Measurements from ENCODE around the gene MYL9. TPM values are rescaled to one million over a fixed set of nuclear protein-coding genes. Genes with fewer than 3 reads are reported as not detected.
"Not testable (repeated sequence)": the region's sequence is repeated elsewhere in the genome, so short reads cannot be mapped to it uniquely, and the experiment has no call there.

MYL9 gene
- total RNA-seq, 1 experiment from 2014 or later: 49.3 TPM

DNA sequence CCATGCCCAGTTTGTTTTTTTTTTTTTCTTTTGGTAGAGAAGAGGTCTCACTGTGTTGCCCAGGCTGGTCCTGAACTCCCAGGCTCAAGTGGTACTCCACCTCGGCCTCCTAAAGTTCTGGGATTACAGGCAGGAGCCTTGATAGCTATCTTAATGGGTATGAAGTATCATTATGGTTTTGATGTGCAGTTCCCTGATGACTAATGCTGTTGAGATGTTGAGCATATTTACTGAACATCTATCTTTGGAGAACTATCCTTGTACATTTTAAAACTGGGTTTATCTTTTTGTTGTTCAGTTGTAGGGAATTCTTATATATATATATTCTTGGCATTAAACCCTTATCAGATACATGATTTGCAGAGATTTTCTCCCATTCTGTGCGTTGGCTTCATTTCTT lies 21.4 kb upstream of the MYL9 start (continued):
- TF ChIP-seq, protein P1, sequence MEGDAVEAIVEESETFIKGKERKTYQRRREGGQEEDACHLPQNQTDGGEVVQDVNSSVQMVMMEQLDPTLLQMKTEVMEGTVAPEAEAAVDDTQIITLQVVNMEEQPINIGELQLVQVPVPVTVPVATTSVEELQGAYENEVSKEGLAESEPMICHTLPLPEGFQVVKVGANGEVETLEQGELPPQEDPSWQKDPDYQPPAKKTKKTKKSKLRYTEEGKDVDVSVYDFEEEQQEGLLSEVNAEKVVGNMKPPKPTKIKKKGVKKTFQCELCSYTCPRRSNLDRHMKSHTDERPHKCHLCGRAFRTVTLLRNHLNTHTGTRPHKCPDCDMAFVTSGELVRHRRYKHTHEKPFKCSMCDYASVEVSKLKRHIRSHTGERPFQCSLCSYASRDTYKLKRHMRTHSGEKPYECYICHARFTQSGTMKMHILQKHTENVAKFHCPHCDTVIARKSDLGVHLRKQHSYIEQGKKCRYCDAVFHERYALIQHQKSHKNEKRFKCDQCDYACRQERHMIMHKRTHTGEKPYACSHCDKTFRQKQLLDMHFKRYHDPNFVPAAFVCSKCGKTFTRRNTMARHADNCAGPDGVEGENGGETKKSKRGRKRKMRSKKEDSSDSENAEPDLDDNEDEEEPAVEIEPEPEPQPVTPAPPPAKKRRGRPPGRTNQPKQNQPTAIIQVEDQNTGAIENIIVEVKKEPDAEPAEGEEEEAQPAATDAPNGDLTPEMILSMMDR (IDR thresholded peaks at IDR 0.05 in 2 of 3, conservative IDR thresholded peaks at IDR 0.05 in 1 of 3; ENCODE audit: borderline replicate concordance in 1 of 3, insufficient read depth in 1 of 3, low read depth in 2 of 3, low read length in 2 of 3): no peak
- TF ChIP-seq ELF1 (IDR thresholded peaks at IDR 0.05; ENCODE audit: borderline replicate concordance, low read depth): no peak
- TF ChIP-seq CEBPB (IDR thresholded peaks at IDR 0.05; ENCODE audit: low read depth): no peak
- TF ChIP-seq FOSL1 (IDR thresholded peaks at IDR 0.05; ENCODE audit: low read depth): no peak

DNA sequence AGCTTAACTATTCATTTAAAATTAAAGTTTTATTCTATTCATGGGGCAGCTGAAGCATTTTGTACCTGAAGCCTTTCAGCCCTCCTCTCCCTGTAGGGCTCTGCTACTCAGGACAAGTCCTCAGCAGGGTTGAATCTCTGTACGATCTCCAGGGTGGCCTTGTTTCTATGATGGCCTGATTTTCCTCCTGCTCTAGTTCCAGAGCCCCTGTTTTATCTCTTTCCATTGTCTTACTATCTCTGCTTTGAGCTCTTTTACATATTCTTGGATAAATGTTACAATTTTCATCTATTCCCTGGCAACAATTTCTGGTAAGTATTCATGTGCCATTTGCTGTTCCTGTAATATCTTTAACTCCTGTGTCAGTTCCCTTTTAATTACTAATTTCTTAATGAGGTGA lies 19.8 kb upstream of the MYL9 start:
- H3K9me2 ChIP-seq (ENCODE audit: insufficient read depth): no peaks in the 10 kb centered on the region
- no peak for TF ChIP-seq RAD21 (IDR thresholded peaks at IDR 0.05; ENCODE audit: low read depth)
- intact Hi-C loops (cut with micrococcal nuclease): no loop called here
- H3K9me3 ChIP-seq (ENCODE audit: control insufficient read depth in 1 of 2, insufficient read depth in 1 of 2, low read depth in 1 of 2, low read length in 2 of 2): no peaks in the 10 kb centered on the region
- POLR2A ChIA-PET: no interaction called here
- no peaks in the 10 kb centered on the region for H3K79me2 ChIP-seq (ENCODE audit: insufficient read depth, low read length)
- H3K9ac ChIP-seq (ENCODE audit: low read length): no peak overlapping the region
- ATAC-seq: no peak
- BruUV-seq (replicated peaks): no TSS peak
- H4K20me1 ChIP-seq (ENCODE audit: insufficient read depth): no peaks in the 10 kb centered on the region
- DNase-seq (ENCODE audit: low read depth, low spot score): no peak
- H3K4me1 ChIP-seq (ENCODE audit: control insufficient read depth in 1 of 2, insufficient read depth in 2 of 2, low read length in 2 of 2): no peaks in the 10 kb centered on the region
- no peak overlapping the region for H2AFZ ChIP-seq (ENCODE audit: low read depth, low read length, poor library complexity, severe bottlenecking)
- H3K36me3 ChIP-seq (ENCODE audit: control insufficient read depth in 1 of 2, insufficient read depth in 2 of 2, low read length in 2 of 2): peaks cover 0 to 8% of the 10 kb centered on the region in 2 experiments; a peak in 3 of 4 replicates
- H3K4me3 ChIP-seq (replicated peaks in 1 of 2; ENCODE audit: low read depth in 1 of 2, low read length in 2 of 2): no peak overlapping the region
- no peak overlapping the region for H3K4me2 ChIP-seq (ENCODE audit: low read length)
- CTCF ChIA-PET: interaction anchor here (1.1 kb wide), 1 partner anchor 207 kb away, joined by 3 read pairs; no protein-coding TSS in a partner anchor
- no peak overlapping the region for H3K27ac ChIP-seq (ENCODE audit: low read depth, low read length)
- RAD21 ChIA-PET (ENCODE audit: low non-redundant PET in 1 of 2, low total read pairs in 2 of 2, uncharacterized antibody in 2 of 2, unreplicated experiment in 2 of 2): no interaction called here
- no peaks in the 10 kb centered on the region for H3K27me3 ChIP-seq (ENCODE audit: insufficient read depth, low read length)

DNA sequence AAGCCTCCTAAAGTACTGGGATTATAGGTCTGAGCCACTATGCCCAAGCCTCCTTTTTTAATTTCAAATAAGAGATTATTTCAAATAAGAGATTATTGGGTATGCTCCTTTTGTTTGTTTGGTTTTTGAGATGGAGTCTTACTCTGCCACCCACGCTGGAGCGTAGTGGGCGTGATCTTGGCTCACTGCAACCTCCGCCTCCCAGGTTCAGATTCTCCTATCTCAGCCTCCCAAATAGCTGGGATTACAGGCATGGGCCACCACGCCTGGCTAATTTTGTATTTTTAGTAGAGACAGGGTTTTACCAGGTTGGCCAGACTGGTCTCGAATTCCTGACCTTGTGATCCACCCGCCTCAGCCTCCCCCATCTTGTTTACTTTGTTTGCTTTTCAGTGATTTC lies 18.9 kb upstream of the MYL9 start:
- H3K9me3 ChIP-seq (ENCODE audit: control insufficient read depth in 1 of 2, insufficient read depth in 1 of 2, low read depth in 1 of 2, low read length in 2 of 2); H3K4me1 ChIP-seq (ENCODE audit: control insufficient read depth in 1 of 2, insufficient read depth in 2 of 2, low read length in 2 of 2); ATAC-seq; BruUV-seq (replicated peaks); H3K79me2 ChIP-seq (ENCODE audit: insufficient read depth, low read length); H2AFZ ChIP-seq (ENCODE audit: low read depth, low read length, poor library complexity, severe bottlenecking); H3K27ac ChIP-seq (ENCODE audit: low read depth, low read length); H3K27me3 ChIP-seq (ENCODE audit: insufficient read depth, low read length); H3K9ac ChIP-seq (ENCODE audit: low read length); intact Hi-C loops (cut with micrococcal nuclease); H3K4me3 ChIP-seq (replicated peaks in 1 of 2; ENCODE audit: low read depth in 1 of 2, low read length in 2 of 2); CTCF ChIA-PET; RAD21 ChIA-PET (ENCODE audit: low non-redundant PET in 1 of 2, low total read pairs in 2 of 2, uncharacterized antibody in 2 of 2, unreplicated experiment in 2 of 2); H3K4me2 ChIP-seq (ENCODE audit: low read length); H4K20me1 ChIP-seq (ENCODE audit: insufficient read depth); POLR2A ChIA-PET; DNase-seq (ENCODE audit: low read depth, low spot score); H3K9me2 ChIP-seq (ENCODE audit: insufficient read depth): not testable (repeated sequence)
- H3K36me3 ChIP-seq (ENCODE audit: control insufficient read depth in 1 of 2, insufficient read depth in 2 of 2, low read length in 2 of 2): peaks cover 0 to 14% of the 10 kb centered on the region in 2 experiments; a peak in 3 of 4 replicates

Data from HCT116 (cell line).